Panc1 (cell line): Measurements from ENCODE around the gene SYTL1. TPM values are rescaled to one million over a fixed set of nuclear protein-coding genes. Genes with fewer than 3 reads are reported as not detected.

Source experiments
- ATAC-seq: fragments of 200-7000 bp; cut with Tn5 transposase; 2 replicates; pipeline ENCODE4 v1.9.1; 2020; ENCODE audit warnings: mild to moderate bottlenecking, moderate library complexity
- BruUV-seq: library from RNA; stranded (reverse); fragments of 400-500 nt; replicated peaks from 2 replicates; lab custom pipeline; 2021; lab: Mats Ljungman, UMichigan
- CTCF ChIA-PET: fragments of 300-600 bp; sonication (Branson Sonifier 250); formaldehyde crosslinking; loops from one replicate; lab custom pipeline; 2022; ENCODE audit warnings: antibody characterized with exemption; lab: Charles Lee
- POLR2A ChIA-PET: fragments of 300-600 bp; sonication (Branson Sonifier 250); formaldehyde crosslinking; loops from one replicate; lab custom pipeline; 2022; ENCODE audit warnings: antibody characterized with exemption; lab: Charles Lee
- DNase-seq: peaks from one replicate; pipeline ENCODE4 v3.0.0-alpha.2; 2010; ENCODE audit warnings: low read depth, low spot score
- H3K27ac ChIP-seq: 2 replicates; pipeline ENCODE4 v1.5.1; 2011; ENCODE audit warnings: mild to moderate bottlenecking, low read length, inconsistent platforms
- H3K27me3 ChIP-seq: fragments of 200-500 bp; sonication (Bioruptor generic); 2 replicates; pipeline ENCODE4 v1.6.0; 2014; ENCODE audit warnings: low read length, inconsistent platforms; ENCODE audit not compliant: control insufficient read depth, insufficient read depth
- H3K36me3 ChIP-seq: fragments of 200-500 bp; sonication (Bioruptor generic); 2 replicates; pipeline ENCODE4 v1.5.1; 2014; ENCODE audit warnings: inconsistent platforms, mild to moderate bottlenecking, low read length, moderate library complexity; ENCODE audit not compliant: control insufficient read depth, insufficient read depth
- H3K4me1 ChIP-seq: 2 replicates; pipeline ENCODE4 v1.5.1; 2011; ENCODE audit warnings: inconsistent platforms, mild to moderate bottlenecking, low read length, moderate library complexity; ENCODE audit not compliant: control insufficient read depth, insufficient read depth
- H3K4me3 ChIP-seq, 2 experiments: 2 replicates each; pipeline ENCODE4 v1.5.1; 2011 to 2012; ENCODE audit warnings: low read depth in 2 of 2, low read length in 2 of 2, mild to moderate bottlenecking in 2 of 2, inconsistent platforms in 1 of 2, moderate library complexity in 1 of 2
- H3K9me3 ChIP-seq: fragments of 200-500 bp; sonication (Bioruptor generic); 2 replicates; pipeline ENCODE4 v1.5.1; 2014; ENCODE audit warnings: low read depth, mild to moderate bottlenecking, inconsistent platforms, low read length, moderate library complexity; ENCODE audit not compliant: control insufficient read depth, insufficient read depth
- POLR2AphosphoS5 ChIP-seq: IDR thresholded peaks from 2 replicates; pipeline ENCODE4 v1.6.1; 2012; ENCODE audit warnings: mild to moderate bottlenecking, low read depth, low read length, moderate library complexity
- SIN3A ChIP-seq: IDR thresholded peaks from 2 replicates; pipeline ENCODE4 v1.6.1; 2012; ENCODE audit warnings: low read depth, mild to moderate bottlenecking, low read length, moderate library complexity, borderline replicate concordance; ENCODE audit not compliant: insufficient read depth
- TCF7L2 ChIP-seq: IDR thresholded peaks from 2 replicates; pipeline ENCODE4 v1.6.1; 2011; ENCODE audit warnings: mild to moderate bottlenecking, low read depth, low read length, inconsistent platforms
- in situ Hi-C: cut with HindIII; loops from 2 replicates; pipeline ENCODE4 v1.10.0; 2016; ENCODE audit warnings: low sequenced_read_pairs, low pct_unique_long_range_greater_than_20kb
- intact Hi-C: fragments of 100-400 bp; cut with micrococcal nuclease; formaldehyde crosslinking; loops from one replicate; pipeline ENCODE4 v1.10.0; 2022; ENCODE audit not compliant: unreplicated experiment
- total RNA-seq: library from RNA; stranded (reverse); gene quantifications from one replicate; pipeline ENCODE4 v1.2.1, GENCODE V29; 2021; ENCODE audit not compliant: unreplicated experiment
- TF ChIP-seq, protein P1 (sequence below): fragments of 450-650 bp; IDR thresholded peaks from 2 replicates; pipeline ENCODE4 v1.5.1; 2017; ENCODE audit warnings: mild to moderate bottlenecking
- TF ChIP-seq, protein P2 (sequence below), 2 experiments: IDR thresholded peaks; 2 replicates each; pipeline ENCODE4 v1.6.1; 2011 to 2012; ENCODE audit warnings: low read depth in 2 of 2, control low read depth in 1 of 2, low read length in 1 of 2, mild to moderate bottlenecking in 1 of 2, moderate library complexity in 1 of 2; ENCODE audit not compliant: insufficient read depth in 1 of 2

SYTL1 gene
- total RNA-seq, 1 experiment from 2014 or later: 2.4 TPM

DNA sequence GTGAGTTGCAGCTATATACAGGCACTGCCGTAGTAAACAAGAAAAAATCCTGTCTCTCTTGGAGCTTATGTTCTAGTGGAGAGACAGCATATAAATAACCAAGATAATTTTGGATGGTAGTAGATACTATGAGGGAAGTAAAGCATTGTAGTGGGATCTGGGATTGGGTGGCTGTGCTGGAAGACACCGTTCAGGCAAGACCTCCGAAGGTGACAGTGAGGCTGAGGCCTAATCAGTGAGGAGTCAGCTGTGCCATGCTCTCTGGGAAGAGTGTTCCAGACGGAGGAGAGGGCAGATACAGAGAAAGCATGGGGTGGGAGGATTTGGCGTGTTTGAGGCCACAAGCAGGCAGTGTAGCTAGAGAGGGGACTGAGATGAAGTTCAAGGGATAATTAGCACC lies 13.9 kb upstream of the SYTL1 start:
- in situ Hi-C loops: no loop called here
- ChIA-PET POLR2A (no interaction called here), CTCF (interaction anchor here (0.6 kb wide), 1 partner anchor 17 kb away, joined by 3 read pairs; no protein-coding TSS in a partner anchor)
- no TSS peak for BruUV-seq
- no peaks in the 10 kb centered on the region for H3K27me3 ChIP-seq
- H3K4me1 ChIP-seq: peaks cover 10% of the 10 kb centered on the region; the same call in 1 of the 2 replicates
- no peaks in the 10 kb centered on the region for H3K9me3 ChIP-seq
- intact Hi-C loops: no loop called here
- H3K36me3 ChIP-seq: peaks cover 4% of the 10 kb centered on the region
- no peak for ATAC-seq
- DNase-seq: no peak
- H3K27ac ChIP-seq: no peak overlapping the region
- H3K4me3 ChIP-seq: no peak overlapping the region
- no peak for TF ChIP-seq SIN3A

- intact Hi-C loops (no loop called here), in situ Hi-C loops (no loop called here)
- peaks cover 2% of the 10 kb centered on the region for H3K36me3 ChIP-seq
- TF ChIP-seq TCF7L2 (no peak), SIN3A (no peak), POLR2AphosphoS5 (no peak)
- TF ChIP-seq, protein P1, sequence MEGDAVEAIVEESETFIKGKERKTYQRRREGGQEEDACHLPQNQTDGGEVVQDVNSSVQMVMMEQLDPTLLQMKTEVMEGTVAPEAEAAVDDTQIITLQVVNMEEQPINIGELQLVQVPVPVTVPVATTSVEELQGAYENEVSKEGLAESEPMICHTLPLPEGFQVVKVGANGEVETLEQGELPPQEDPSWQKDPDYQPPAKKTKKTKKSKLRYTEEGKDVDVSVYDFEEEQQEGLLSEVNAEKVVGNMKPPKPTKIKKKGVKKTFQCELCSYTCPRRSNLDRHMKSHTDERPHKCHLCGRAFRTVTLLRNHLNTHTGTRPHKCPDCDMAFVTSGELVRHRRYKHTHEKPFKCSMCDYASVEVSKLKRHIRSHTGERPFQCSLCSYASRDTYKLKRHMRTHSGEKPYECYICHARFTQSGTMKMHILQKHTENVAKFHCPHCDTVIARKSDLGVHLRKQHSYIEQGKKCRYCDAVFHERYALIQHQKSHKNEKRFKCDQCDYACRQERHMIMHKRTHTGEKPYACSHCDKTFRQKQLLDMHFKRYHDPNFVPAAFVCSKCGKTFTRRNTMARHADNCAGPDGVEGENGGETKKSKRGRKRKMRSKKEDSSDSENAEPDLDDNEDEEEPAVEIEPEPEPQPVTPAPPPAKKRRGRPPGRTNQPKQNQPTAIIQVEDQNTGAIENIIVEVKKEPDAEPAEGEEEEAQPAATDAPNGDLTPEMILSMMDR: no peak
- TF ChIP-seq, protein P2, sequence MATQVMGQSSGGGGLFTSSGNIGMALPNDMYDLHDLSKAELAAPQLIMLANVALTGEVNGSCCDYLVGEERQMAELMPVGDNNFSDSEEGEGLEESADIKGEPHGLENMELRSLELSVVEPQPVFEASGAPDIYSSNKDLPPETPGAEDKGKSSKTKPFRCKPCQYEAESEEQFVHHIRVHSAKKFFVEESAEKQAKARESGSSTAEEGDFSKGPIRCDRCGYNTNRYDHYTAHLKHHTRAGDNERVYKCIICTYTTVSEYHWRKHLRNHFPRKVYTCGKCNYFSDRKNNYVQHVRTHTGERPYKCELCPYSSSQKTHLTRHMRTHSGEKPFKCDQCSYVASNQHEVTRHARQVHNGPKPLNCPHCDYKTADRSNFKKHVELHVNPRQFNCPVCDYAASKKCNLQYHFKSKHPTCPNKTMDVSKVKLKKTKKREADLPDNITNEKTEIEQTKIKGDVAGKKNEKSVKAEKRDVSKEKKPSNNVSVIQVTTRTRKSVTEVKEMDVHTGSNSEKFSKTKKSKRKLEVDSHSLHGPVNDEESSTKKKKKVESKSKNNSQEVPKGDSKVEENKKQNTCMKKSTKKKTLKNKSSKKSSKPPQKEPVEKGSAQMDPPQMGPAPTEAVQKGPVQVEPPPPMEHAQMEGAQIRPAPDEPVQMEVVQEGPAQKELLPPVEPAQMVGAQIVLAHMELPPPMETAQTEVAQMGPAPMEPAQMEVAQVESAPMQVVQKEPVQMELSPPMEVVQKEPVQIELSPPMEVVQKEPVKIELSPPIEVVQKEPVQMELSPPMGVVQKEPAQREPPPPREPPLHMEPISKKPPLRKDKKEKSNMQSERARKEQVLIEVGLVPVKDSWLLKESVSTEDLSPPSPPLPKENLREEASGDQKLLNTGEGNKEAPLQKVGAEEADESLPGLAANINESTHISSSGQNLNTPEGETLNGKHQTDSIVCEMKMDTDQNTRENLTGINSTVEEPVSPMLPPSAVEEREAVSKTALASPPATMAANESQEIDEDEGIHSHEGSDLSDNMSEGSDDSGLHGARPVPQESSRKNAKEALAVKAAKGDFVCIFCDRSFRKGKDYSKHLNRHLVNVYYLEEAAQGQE (IDR thresholded peaks at IDR 0.05; ENCODE audit: insufficient read depth in 1 of 2, low read depth in 2 of 2, low read length in 1 of 2): no peak
- no peaks in the 10 kb centered on the region for H3K9me3 ChIP-seq
- no peak overlapping the region for H3K27ac ChIP-seq
- peaks cover 7% of the 10 kb centered on the region; the same call in 1 of the 2 replicates for H3K4me1 ChIP-seq
- H3K27me3 ChIP-seq: no peaks in the 10 kb centered on the region
- ATAC-seq (no peak), DNase-seq (no peak)
- no TSS peak for BruUV-seq
- no peak overlapping the region for H3K4me3 ChIP-seq
- ChIA-PET POLR2A (no interaction called here), CTCF (no interaction called here)
Observed at GRCh38 chr1:27330786-27331185, 11.0 kb upstream of the SYTL1 start.

- BruUV-seq: no TSS peak
- Histone ChIP-seq H3K4me1 (peaks cover 7% of the 10 kb centered on the region; the same call in 1 of the 2 replicates), H3K27me3 (no peaks in the 10 kb centered on the region), H3K4me3 (no peak overlapping the region), H3K9me3 (no peaks in the 10 kb centered on the region), H3K36me3 (peaks cover 2% of the 10 kb centered on the region), H3K27ac (no peak overlapping the region)
- TF ChIP-seq, protein P2 (IDR thresholded peaks at IDR 0.05; ENCODE audit: insufficient read depth in 1 of 2, low read depth in 2 of 2, low read length in 1 of 2): no peak
- TF ChIP-seq TCF7L2: no peak
- TF ChIP-seq POLR2AphosphoS5: no peak
- intact Hi-C loops: no loop called here
- no peak for DNase-seq
- in situ Hi-C loops: no loop called here
- CTCF ChIA-PET: no interaction called here
- POLR2A ChIA-PET: interaction anchor here (0.5 kb wide), 1 partner anchor 8 kb away, joined by 3 read pairs; no protein-coding TSS in a partner anchor
- ATAC-seq: no peak
Observed at GRCh38 chr1:27331426-27331825, 10.4 kb upstream of the SYTL1 start.
